ENCODE results near the gene PRADC1. TPM values are rescaled to one million over a fixed set of nuclear protein-coding genes. Genes with fewer than 3 reads are reported as not detected.

The PRADC1 gene
- total RNA-seq, 2 experiments from 2014 or later, result 10.1 to 10.7 TPM

DNA sequence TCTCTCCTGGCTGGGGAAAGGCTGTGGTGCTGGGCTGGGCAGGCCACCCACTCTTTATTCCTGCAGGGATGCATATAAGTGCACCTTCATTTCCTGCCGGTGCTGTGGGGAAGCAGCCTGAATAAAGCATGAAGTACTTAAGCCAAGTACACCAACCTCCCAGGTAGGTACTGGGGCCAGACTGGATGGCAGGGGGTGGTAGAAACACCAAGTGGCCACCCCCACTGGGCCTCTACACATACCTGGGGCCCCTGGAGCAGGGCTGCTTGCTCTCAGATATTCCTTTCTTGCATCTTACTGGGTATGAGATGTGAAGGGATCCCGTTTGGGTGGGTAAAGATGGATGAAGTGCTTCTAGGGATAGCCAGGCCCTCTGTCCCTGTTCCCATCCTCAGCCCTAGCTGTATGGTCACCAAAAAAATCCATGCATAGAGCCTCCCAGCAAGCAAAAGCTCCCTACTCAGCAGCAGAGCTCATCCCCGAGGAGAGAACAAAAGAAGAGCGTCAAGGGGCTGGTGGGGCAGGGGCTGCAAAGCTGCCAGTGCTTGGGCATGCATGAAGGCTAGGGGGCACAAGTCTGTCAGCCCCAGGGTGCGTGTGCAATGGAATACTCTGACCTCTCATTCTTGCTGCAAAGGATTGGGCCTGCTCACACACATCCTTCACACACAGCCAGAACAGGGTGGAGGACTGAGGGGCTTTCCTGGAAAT lies 23.0 kb upstream of the PRADC1 start:
- ChIA-PET POLR2A (interaction anchor here (5.7 kb wide), 1 partner anchor 23 kb away, joined by 22 read pairs; the partner anchor contains the start of genes CCT7 and PRADC1), CTCF (no interaction called here)
- Mint-ChIP-seq H3K9me3 (no peaks in the 10 kb centered on the region), H3K4me3 (no peak overlapping the region), H3K27me3 (no peaks in the 10 kb centered on the region), H3K36me3 (ENCODE audit: low read depth) (peaks cover 25% of the 10 kb centered on the region), H3K27ac (no peak overlapping the region), H3K4me1 (no peaks in the 10 kb centered on the region)
- no peak for DNase-seq

DNA sequence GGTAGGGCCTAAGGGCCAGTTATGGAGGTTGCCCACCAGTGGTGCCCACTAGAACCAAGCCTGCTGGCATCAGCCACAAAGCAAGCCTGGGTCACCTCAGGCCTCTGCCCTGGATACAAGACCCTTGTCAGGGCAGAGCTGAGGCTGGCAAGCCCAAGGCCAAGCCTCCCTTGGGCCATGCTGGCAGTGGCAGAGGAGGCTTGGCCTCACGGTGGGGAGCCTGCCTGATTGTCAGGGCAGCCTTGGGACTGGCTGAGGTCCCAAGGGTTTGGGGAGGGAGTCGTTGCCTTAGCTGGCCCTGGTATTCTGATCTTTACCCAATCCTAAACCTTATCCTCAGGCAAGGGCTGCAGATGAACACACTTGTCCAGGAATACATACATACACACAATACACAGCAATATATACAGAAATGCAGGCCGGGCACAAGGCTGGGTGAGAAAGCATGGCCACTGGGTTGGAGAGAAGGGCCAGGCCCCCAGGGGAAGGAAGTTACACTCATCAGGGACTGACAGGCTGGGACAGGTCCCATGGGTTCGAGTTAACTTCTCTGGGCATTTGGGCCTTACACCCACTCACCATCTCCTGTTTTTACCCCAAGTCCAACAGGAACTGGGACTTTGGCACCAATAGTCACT lies 22.1 kb upstream of the PRADC1 start:
- no peak for DNase-seq
- ChIA-PET POLR2A (interaction anchor here (5.7 kb wide), 1 partner anchor 22 kb away, joined by 22 read pairs; the partner anchor contains the start of genes CCT7 and PRADC1), CTCF (no interaction called here)
- Mint-ChIP-seq H3K4me3 (no peak overlapping the region), H3K9me3 (no peaks in the 10 kb centered on the region), H3K4me1 (no peaks in the 10 kb centered on the region), H3K27ac (no peak overlapping the region), H3K27me3 (no peaks in the 10 kb centered on the region), H3K36me3 (ENCODE audit: low read depth) (peaks cover 34% of the 10 kb centered on the region)

DNA sequence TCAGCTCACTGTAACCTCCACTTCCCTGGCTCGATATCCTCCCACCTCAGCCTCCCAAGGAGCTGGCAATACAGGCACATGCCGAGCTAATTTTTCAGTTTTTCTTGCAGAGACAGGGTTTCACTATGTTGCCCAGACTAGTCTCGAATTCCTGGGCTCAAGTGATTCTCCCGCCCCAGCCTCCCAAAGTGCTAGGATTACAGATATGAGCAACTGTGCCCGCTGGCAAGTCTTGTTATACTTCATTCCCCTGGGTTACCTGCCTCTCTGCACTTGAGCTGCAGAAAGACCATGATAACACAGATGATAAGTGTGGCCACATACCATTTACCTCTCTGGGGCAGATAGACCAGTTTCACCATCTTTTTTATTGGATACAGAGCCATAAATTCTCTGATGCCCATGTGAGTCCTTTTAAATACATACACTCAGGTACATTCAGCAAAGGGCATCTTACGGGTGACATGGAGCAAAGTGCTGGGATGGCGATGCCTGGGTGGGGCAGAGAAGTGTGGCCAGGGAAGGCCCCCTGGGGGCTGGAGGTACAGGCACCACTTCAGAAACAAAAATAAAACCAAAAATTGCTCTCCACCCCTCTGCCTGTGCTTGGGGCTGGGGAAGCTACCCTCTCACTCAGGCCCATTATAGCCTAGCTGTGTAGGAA lies 21.4 kb upstream of the PRADC1 start:
- H3K9me3 Mint-ChIP-seq, result no peaks in the 10 kb centered on the region
- H3K4me1 Mint-ChIP-seq, result no peaks in the 10 kb centered on the region
- ChIA-PET CTCF (interaction anchor here (1.6 kb wide), 1 partner anchor 77 kb away, joined by 4 read pairs; no protein-coding TSS in a partner anchor), POLR2A (interaction anchor here (5.7 kb wide), 1 partner anchor 21 kb away, joined by 22 read pairs; the partner anchor contains the start of genes CCT7 and PRADC1)
- no peaks in the 10 kb centered on the region for H3K27me3 Mint-ChIP-seq
- DNase-seq, result no peak
- H3K36me3 Mint-ChIP-seq (ENCODE audit: low read depth), result peaks cover 41% of the 10 kb centered on the region
- no peak overlapping the region for H3K27ac Mint-ChIP-seq
- H3K4me3 Mint-ChIP-seq, result no peak overlapping the region

DNA sequence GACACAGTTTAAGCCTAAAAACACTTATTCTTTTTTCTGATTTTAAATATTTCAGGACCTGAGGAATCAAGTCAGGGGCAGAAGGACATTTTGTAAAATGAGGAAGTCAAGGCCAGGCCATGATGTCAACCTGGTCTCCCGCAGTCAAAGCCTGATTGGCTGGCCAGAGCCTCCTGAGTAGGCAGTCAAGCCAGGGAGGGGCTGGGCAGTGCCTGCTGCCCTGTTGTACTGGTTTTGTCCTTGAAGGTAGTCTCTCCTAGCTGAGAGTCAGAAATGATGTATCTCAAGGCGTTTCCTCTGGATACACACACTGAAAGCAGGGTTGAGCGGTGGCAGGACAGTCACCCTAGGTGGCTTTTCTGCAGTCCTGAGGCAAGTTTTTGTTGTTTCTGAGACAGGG lies 20.9 kb upstream of the PRADC1 start:
- CTCF ChIA-PET, result interaction anchor here (1.6 kb wide), 1 partner anchor 77 kb away, joined by 4 read pairs; no protein-coding TSS in a partner anchor
- Mint-ChIP-seq H3K36me3 (ENCODE audit: low read depth) (peaks cover 47% of the 10 kb centered on the region), H3K4me3 (no peak overlapping the region), H3K27me3 (no peaks in the 10 kb centered on the region), H3K27ac (no peak overlapping the region), H3K4me1 (no peaks in the 10 kb centered on the region), H3K9me3 (no peaks in the 10 kb centered on the region)
- POLR2A ChIA-PET, result interaction anchor here (5.7 kb wide), 1 partner anchor 20 kb away, joined by 22 read pairs; the partner anchor contains the start of genes CCT7 and PRADC1
- DNase-seq, result no peak

DNA sequence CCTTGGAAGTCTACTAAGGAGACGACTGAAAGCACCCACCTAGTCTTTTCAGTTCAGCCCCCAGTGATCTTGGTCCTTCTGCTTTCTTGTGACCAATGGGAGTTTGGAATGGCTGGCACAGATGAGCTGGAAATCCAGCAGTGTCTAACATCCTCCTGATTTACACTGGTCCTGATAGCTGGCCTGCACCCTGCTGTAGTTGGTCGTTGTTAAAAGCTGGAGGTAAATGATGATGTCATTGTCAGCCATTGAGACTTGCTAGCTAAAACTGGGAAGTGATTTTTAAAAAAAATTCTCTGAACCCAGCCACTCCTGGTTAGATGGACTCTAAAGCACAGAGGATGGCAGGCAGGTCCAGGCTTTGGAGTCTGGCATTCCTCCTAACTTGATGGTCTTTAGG lies 20.4 kb upstream of the PRADC1 start:
- no peak overlapping the region for H3K27ac Mint-ChIP-seq
- ChIA-PET CTCF (interaction anchor here (1.6 kb wide), 1 partner anchor 76 kb away, joined by 4 read pairs; no protein-coding TSS in a partner anchor), POLR2A (interaction anchor here (5.7 kb wide), 1 partner anchor 20 kb away, joined by 22 read pairs; the partner anchor contains the start of genes CCT7 and PRADC1)
- peaks cover 51% of the 10 kb centered on the region for H3K36me3 Mint-ChIP-seq (ENCODE audit: low read depth)
- no peaks in the 10 kb centered on the region for H3K4me1 Mint-ChIP-seq
- no peaks in the 10 kb centered on the region for H3K9me3 Mint-ChIP-seq
- no peak for DNase-seq
- no peak overlapping the region for H3K4me3 Mint-ChIP-seq
- no peaks in the 10 kb centered on the region for H3K27me3 Mint-ChIP-seq

DNA sequence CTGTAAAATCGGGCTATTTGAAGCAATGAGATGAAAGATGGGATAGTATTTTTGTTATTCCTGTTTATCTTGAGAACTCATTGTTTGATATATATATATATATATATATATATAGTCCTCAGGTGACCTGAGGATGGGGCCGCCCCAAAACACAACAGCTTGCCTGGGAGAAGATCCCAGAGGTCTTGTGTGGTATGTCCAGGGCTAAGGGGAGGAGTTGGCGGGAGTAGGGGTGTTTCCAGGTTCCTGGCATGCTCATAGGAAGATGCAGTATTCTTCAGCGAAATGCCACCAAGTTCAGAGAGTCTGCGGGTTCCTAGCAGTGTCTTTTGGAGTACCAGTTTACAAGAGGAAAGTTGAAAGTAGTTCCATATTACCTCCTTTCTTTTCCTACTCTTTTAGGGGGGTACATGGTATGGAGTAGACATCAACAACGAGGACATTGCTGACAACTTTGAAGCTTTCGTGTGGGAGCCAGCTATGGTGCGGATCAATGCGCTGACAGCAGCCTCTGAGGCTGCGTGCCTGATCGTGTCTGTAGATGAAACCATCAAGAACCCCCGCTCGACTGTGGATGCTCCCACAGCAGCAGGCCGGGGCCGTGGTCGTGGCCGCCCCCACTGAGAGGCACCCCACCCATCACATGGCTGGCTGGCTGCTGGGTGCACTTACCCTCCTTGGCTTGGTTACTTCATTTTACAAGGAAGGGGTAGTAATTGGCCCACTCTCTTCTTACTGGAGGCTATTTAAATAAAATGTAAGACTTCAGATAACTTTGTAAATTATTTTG lies 19.4 kb upstream of the PRADC1 start:
- no peak overlapping the region for H3K27ac Mint-ChIP-seq
- no peak overlapping the region for H3K4me3 Mint-ChIP-seq
- H3K4me1 Mint-ChIP-seq, result no peaks in the 10 kb centered on the region
- POLR2A ChIA-PET, result interaction anchor here (0.6 to 5.7 kb wide), 2 partner anchors 19 to 159 kb away, joined by 5 to 22 read pairs; partner anchors contain the start of genes CCT7 and PRADC1
- no peaks in the 10 kb centered on the region for H3K27me3 Mint-ChIP-seq
- CTCF ChIA-PET, result no interaction called here
- no peaks in the 10 kb centered on the region for H3K9me3 Mint-ChIP-seq
- DNase-seq, result no peak
- H3K36me3 Mint-ChIP-seq (ENCODE audit: low read depth), result peaks cover 57% of the 10 kb centered on the region

DNA sequence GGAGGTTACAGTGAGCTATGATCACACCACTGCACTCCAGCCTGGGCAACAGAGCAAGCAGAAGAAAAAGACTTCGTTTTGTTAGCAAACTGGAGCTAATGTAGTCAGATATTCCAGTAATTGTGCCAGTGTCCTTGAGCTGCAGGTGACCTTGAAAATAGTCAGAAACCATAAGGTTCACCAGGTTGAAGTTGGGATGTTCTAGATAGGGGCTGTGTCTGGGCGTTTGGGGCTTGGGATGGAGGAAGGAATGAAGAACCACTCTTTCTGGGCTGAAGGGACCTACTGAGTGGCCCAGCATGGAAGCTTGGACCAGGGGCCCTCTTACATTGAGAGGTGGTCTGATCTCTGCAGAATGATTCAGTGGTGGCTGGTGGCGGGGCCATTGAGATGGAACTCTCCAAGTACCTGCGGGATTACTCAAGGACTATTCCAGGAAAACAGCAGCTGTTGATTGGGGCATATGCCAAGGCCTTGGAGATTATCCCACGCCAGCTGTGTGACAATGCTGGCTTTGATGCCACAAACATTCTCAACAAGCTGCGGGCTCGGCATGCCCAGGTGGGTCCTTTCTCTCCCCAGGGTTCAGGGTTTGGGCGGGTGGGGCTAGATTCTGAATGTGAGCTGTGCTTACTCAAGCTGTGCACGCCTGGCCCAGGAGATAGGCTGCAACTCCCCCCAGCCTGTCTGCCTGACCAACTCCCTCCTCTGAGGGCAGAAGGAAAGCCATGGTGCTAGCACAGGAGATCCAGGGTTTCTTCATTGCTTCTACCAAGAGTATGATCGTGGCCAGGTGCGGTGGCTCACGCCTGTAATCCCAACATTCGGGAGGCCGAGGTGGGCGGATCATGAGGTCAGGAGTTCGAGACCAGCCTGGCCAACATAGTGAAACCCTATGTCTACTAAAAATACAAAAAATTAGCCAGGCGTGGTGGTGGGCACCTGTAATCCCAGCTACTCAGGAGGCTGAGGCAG lies 18.1 kb upstream of the PRADC1 start:
- H3K27ac Mint-ChIP-seq, result no peak overlapping the region
- peaks cover 2% of the 10 kb centered on the region for H3K4me1 Mint-ChIP-seq
- peaks cover 70% of the 10 kb centered on the region for H3K36me3 Mint-ChIP-seq (ENCODE audit: low read depth)
- ChIA-PET CTCF (no interaction called here), POLR2A (interaction anchor here (1.0 kb wide), 1 partner anchor 18 kb away, joined by 3 read pairs; the partner anchor contains the start of gene PRADC1)
- H3K9me3 Mint-ChIP-seq, result no peaks in the 10 kb centered on the region
- DNase-seq, result no peak
- H3K4me3 Mint-ChIP-seq, result no peak overlapping the region
- H3K27me3 Mint-ChIP-seq, result no peaks in the 10 kb centered on the region

DNA sequence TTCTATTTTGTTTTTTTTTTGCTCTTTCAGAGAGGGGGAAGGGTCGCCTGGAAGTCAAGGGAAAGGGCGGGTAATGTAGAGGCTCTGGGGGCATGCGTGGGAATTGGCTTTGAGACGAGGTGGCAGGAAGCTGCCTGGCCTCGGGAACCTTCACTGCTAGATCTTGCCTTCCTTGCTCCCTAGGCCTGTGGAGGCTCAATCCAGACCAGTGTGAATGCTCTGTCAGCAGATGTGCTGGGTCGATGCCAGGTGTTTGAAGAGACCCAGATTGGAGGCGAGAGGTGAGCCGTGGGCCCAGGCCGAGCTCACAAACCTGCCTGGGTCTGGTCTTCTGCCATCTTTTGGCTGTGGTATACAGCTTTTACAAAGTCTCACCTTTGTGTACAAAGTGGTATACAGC lies 16.6 kb upstream of the PRADC1 start:
- DNase-seq, result no peak
- ChIA-PET POLR2A (interaction anchor here (0.6 kb wide), 1 partner anchor 16 kb away, joined by 3 read pairs; the partner anchor contains the start of gene CCT7), CTCF (interaction anchor here (0.7 to 1.2 kb wide), 2 partner anchors 37 to 54 kb away, joined by 3 read pairs; no protein-coding TSS in a partner anchor)
- Mint-ChIP-seq H3K9me3 (no peaks in the 10 kb centered on the region), H3K4me1 (peaks cover 4% of the 10 kb centered on the region), H3K4me3 (no peak overlapping the region), H3K36me3 (ENCODE audit: low read depth) (peaks cover 78% of the 10 kb centered on the region), H3K27me3 (no peaks in the 10 kb centered on the region), H3K27ac (no peak overlapping the region)

DNA sequence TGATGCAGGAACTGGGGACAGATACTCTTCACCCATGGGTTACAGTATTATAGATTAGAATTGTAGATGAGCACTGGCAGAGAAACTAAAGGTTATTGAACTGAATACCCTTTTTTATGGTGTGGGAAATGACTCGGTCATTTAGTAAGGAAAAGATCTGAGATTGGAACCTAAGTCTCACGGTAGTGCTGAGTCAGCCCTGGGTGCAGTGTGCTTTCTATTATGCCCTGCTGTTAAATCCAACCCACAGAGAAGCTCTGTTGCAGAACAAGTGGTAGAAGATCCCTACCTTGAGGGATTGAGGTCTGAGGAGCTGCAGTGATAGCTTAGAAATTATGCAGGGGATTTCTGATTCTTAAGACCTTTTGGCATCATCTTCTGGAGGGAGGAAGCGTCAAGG lies 13.8 kb upstream of the PRADC1 start:
- POLR2A ChIA-PET, result no interaction called here
- Mint-ChIP-seq H3K9me3 (no peaks in the 10 kb centered on the region), H3K4me3 (no peak overlapping the region), H3K4me1 (peaks cover 20% of the 10 kb centered on the region), H3K27ac (no peak overlapping the region), H3K27me3 (no peaks in the 10 kb centered on the region), H3K36me3 (ENCODE audit: low read depth) (peaks cover 72% of the 10 kb centered on the region)
- CTCF ChIA-PET, result interaction anchor here (1.1 to 1.6 kb wide), 2 partner anchors 8 to 43 kb away, joined by 6 read pairs; no protein-coding TSS in a partner anchor
- no peak for DNase-seq

DNA sequence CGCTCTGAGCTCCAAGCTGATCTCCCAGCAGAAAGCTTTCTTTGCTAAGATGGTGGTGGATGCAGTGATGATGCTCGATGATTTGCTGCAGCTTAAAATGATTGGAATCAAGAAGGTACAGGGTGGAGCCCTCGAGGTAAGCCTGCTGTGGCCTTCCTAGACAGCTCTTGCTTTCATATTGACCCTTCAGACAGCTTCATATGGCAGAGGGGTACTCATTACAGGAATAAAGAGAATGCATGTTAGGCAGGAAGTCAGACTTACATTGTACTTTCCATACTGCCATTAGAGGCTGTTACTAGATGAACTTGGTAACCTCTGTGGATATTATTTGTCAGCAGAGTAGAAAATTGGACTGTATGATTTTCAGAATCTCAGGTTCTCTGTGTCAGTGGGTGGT lies 11.5 kb upstream of the PRADC1 start:
- POLR2A ChIA-PET, result interaction anchor here (2.1 to 3.4 kb wide), 2 partner anchors 10 to 31 kb away, joined by 5 to 25 read pairs; partner anchors contain the start of genes CCT7 and PRADC1
- Mint-ChIP-seq H3K36me3 (ENCODE audit: low read depth) (peaks cover 70% of the 10 kb centered on the region), H3K27ac (peak overlapping the region; percentile 33)

DNA sequence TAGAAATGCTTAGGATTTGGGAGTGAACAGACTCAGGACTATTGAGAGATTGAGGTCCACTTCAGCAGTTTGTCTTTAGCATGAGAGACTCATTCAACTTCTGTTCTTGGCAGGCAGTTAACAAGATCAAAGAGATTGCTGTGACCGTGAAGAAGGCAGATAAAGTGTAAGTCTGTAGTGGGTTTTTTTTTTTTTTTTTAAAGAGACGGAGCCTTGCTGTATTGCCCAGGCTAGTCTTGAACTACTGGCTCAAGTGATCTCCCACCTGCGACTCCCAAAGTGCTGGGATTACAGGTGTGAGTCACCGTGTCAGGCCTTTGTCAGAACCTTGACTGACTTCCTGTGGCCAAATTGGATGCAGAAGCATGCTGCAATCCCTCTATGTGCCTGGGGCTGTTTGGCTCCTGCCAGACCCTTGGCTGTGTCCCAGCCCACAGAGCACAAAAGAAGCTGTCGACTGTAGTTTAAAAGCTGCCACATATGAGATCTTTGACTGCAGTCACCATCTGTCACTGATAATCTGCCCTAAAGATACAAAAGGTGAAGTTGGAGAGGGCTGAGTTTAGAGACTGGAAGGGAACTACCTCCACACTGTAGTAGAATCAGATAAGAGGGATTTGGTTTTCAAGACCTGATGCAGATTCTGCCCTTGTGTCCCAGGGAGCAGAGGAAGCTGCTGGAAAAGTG lies 11.0 kb upstream of the PRADC1 start:
- H3K27me3 Mint-ChIP-seq, result no peaks in the 10 kb centered on the region
- H3K4me3 Mint-ChIP-seq, result no peak overlapping the region
- no peak for DNase-seq
- H3K27ac Mint-ChIP-seq, result peak overlapping the region; percentile 33
- ChIA-PET CTCF (interaction anchor here (0.9 to 1.3 kb wide), 3 partner anchors 10 to 45 kb away, joined by 3 to 4 read pairs (median 3); partner anchors contain the start of gene CCT7), POLR2A (interaction anchor here (2.1 to 3.4 kb wide), 2 partner anchors 10 to 31 kb away, joined by 5 to 25 read pairs; partner anchors contain the start of genes CCT7 and PRADC1)
- H3K4me1 Mint-ChIP-seq, result peaks cover 30% of the 10 kb centered on the region
- peaks cover 70% of the 10 kb centered on the region for H3K36me3 Mint-ChIP-seq (ENCODE audit: low read depth)
- no peaks in the 10 kb centered on the region for H3K9me3 Mint-ChIP-seq

More for the DNA sequence above, 11.5 kb upstream of the PRADC1 start:
- H3K4me3 Mint-ChIP-seq, result no peak overlapping the region
- peaks cover 24% of the 10 kb centered on the region for H3K4me1 Mint-ChIP-seq
- no peaks in the 10 kb centered on the region for H3K9me3 Mint-ChIP-seq
- CTCF ChIA-PET, result interaction anchor here (0.9 to 1.3 kb wide), 3 partner anchors 10 to 45 kb away, joined by 3 to 4 read pairs (median 3); partner anchors contain the start of gene CCT7
- no peak for DNase-seq
- H3K27me3 Mint-ChIP-seq, result no peaks in the 10 kb centered on the region

Data from activated CD4-positive, alpha-beta memory T cell treated with anti-CD3 and anti-CD28 coated beads, Interleukin-2, amount 10 ng/mL, durations not matched to agents 7 days and 5 days (primary cell).